NCI-H2029 (cell line): ENCODE results near the gene ISM2.

ENCODE experiments used
- DNase-seq: peaks from one replicate; lab custom pipeline; 2025; lab: John Stamatoyannopoulos, UW

Gene ISM2

GRCh38 chr14:77467801-77468200, 30.8 kb downstream of the ISM2 start:
- no peak for DNase-seq

GRCh38 chr14:77459072-77459723, 39.4 kb downstream of the ISM2 start:
- DNase-seq = no peak

GRCh38 chr14:77458249-77458950, 40.2 kb downstream of the ISM2 start:
- DNase-seq = no peak

GRCh38 chr14:77457522-77458248, 40.9 kb downstream of the ISM2 start, which contains the start of the genes AHSA1 and VIPAS39:
AHSA1 (plus strand) TSS chr14:77458093; CDS start chr14:77458190, 97 bp downstream.
VIPAS39 (minus strand) TSS chr14:77457601; CDS start chr14:77454102, 3,499 bp downstream.
- peak; percentile 92 for DNase-seq

- DNase-seq = no peak
Observed at GRCh38 chr14:77457115-77457521, 41.5 kb downstream of the ISM2 start.

GRCh38 chr14:77455966-77456640, 42.5 kb downstream of the ISM2 start:
- DNase-seq = no peak

GRCh38 chr14:77442196-77442595, 56.4 kb downstream of the ISM2 start:
- DNase-seq = no peak

- no peak for DNase-seq
Observed at GRCh38 chr14:77439861-77440260, 58.8 kb downstream of the ISM2 start.

- no peak for DNase-seq
Observed at GRCh38 chr14:77438596-77438995, 60.0 kb downstream of the ISM2 start.

GRCh38 chr14:77436042-77436441, 62.6 kb downstream of the ISM2 start:
- DNase-seq = no peak

GRCh38 chr14:77426396-77426795, 72.2 kb downstream of the ISM2 start:
- DNase-seq = no peak

- DNase-seq = no peak
Observed at GRCh38 chr14:77424862-77425261, 73.8 kb downstream of the ISM2 start.
